GM18505 (cell line): ENCODE results near the gene FKBP1A.

ENCODE experiments used
- ATAC-seq: cut with Tn5 transposase; IDR thresholded peaks from one replicate; pipeline ENCODE4 v1.9.1; 2021; ENCODE audit not compliant: unreplicated experiment
- POLR2A ChIP-seq: IDR thresholded peaks from 4 replicates; pipeline ENCODE4 v1.6.1; 2011; ENCODE audit warnings: borderline replicate concordance; ENCODE audit not compliant: insufficient read depth, insufficient read length; ENCODE audit errors: extremely low read depth

FKBP1A gene

DNA sequence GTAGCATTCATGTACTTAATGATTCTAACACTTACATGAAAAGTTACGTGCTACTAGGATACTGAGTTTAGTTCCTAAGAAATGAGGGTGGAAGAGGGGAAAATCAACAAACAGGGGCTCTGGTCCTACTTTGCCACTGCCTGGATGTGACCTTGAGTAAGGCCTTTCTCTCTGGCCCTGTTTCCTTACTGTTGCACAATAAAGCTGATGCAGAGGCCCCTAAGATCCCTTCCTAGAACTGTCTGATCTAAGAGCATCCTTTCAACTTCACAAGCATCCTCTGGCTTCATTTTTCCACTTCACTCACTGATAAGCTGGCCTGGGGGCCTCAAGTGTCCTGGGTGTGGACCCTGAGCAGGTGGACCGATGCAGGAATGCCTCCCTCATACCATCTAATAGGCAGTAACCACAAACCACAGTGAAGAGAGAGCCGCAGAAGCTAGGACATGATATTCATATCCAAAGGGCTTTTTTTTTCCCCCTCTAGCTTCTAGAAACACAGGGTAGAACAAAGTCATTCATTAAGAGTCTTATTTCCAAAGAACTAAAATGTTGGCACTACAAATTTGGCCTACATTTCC is 21.6 kb downstream of the FKBP1A start:
- TF ChIP-seq POLR2A = no peak
- no peak for ATAC-seq

DNA sequence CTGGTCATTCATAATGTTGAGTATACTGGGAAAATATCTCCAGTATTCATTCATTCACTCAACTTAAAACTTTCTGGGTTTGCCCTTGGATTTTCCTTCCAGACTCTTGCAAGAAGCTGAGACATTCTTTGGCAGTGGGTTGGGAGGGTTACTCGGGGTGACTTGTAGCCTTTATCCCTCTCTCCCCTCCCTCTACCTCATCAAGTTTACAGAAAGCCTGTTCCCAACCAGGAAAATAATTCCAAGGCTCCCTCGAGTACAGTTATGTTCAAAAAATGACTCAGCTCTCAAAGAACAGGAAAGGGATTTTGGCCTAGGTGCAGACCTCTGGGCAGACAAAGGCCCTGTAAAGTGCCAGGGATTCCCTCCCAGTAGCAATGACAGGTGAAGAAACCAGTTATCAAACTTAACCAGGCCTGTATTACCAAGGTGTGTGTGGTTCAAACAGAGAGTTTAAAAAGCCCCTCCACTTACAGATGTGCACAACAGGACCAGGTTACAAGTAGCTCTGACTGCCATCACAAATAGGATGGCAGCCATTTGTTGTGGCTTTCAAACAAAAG is 22.2 kb downstream of the FKBP1A start:
- no peak for ATAC-seq
- no peak for TF ChIP-seq POLR2A

- TF ChIP-seq POLR2A = no peak
- ATAC-seq = no peak
These were observed 22.9 kb downstream of the FKBP1A start for GRCh38 chr20:1369970-1370369.

DNA sequence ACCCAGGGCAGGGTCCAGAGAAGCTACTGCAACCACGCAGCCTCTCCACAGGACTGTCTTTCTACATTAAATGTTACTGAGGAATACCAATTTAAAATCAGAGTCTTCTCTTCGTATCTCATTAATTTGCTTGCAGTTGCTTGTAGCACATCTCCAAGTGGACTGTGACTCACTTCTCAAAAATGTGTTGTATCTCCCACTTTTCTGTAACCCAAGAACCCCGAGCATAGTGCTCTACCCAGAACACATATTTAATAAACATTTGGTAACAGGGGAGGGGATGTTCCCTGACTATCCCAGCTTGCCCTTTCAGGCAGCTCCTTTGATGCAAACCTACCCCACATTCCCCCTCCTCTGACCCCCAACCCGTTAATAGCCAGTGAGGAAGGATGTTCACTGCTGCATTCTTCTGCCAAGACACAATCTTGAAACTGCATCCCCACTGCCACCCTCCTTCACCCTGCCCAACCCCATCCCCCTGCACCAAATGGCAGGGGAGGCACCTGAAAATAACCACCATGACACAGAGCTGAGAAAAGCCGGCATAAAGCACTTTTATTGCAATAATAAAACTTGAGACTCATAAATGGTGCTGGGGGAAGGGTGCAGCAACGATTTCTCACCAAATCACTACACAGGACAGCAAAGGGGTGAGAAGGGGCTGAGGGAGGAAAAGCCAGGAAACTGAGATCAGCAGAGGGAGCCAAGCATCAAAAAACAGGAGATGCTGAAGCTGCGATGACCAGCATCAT is 24.2 kb downstream of the FKBP1A start:
- no peak for ATAC-seq
- TF ChIP-seq POLR2A = no peak

- TF ChIP-seq POLR2A = no peak
- no peak for ATAC-seq
These were observed 25.4 kb downstream of the FKBP1A start for GRCh38 chr20:1367479-1367878.

DNA sequence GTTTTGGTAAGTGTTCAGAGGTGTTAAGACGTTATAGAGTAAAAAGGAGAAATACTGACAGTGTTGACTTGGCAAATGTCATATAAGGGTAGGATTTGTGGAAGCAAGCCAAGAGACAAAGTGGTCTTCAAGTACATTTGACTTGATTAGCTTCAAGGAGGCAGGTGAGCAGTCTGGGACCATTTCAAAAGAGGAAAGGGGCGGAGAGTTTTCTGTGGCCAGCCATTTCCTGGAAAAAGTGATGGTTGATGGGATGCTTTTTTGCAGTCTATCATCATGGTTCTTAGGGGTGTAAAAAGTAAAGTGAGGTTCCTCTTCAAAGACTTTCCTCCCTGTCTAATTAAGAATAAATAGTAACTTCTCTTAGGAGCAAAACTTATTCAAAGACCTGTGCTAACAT is 28.7 kb downstream of the FKBP1A start:
- ATAC-seq = no peak

GRCh38 chr20:1363522-1363921 is 29.3 kb downstream of the FKBP1A start:
- no peak for ATAC-seq
- TF ChIP-seq POLR2A = no peak

More for the DNA sequence above, 28.7 kb downstream of the FKBP1A start:
- no peak for TF ChIP-seq POLR2A

- TF ChIP-seq POLR2A = no peak
- no peak for ATAC-seq
These were observed 30.4 kb downstream of the FKBP1A start for GRCh38 chr20:1362484-1362883.

GRCh38 chr20:1360094-1360846 is 32.6 kb downstream of the FKBP1A start:
- no peak for ATAC-seq
- TF ChIP-seq POLR2A = no peak

DNA sequence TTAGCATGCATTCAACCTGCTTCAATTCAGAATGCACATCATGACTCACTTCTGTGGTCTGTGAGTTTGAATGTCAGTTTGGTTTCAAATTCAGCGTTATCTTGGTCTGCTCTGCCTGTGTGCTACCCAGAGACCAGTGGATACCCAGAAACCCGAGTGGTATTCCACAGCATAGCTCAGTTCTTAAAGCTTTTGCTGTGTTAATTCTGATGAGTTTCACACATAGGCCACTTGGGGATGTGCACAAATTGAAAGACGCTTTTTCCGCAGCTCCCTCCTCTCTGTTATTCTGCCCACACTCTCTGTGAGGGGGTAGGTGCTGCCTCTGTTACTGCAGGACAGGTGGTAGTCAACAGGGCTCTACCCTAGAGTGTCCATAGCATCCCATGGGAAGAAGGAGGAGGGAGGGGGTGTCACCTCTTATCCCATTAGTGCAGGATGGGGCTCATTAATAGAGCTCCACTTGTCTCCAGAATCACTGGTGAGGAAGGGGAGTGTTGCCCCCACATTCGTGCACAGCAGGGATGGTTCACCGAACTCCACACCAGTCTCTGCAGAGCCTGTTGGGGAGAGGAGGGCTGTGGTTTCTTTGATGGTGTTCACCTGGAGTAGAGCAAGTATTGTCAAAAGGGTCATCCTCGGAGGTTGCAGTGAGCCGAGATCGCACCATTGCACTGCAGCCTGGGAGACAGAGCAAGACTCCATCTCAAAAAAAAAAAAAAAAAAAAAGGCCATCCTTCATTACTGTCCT is 34.8 kb downstream of the FKBP1A start:
- no peak for TF ChIP-seq POLR2A
- no peak for ATAC-seq

- TF ChIP-seq POLR2A = no peak
- no peak for ATAC-seq
These were observed 38.9 kb downstream of the FKBP1A start for GRCh38 chr20:1353956-1354355.

GRCh38 chr20:1346315-1346969 is 46.4 kb downstream of the FKBP1A start:
- no peak for TF ChIP-seq POLR2A

More at GRCh38 chr20:1346315-1346969, 46.4 kb downstream of the FKBP1A start:
- ATAC-seq = no peak
